NCI-H69 (cell line): ENCODE results near the gene GNPTAB.
A peak's percentile ranks its signal among the peaks of the same experiment; 100 is the strongest.

Experiments
- DNase-seq: peaks from one replicate; lab custom pipeline; 2025; lab: John Stamatoyannopoulos, UW

The GNPTAB gene

GRCh38 chr12:101772012-101772775, 58.6 kb downstream of the GNPTAB start:
- DNase-seq, result no peak

GRCh38 chr12:101769865-101770264, 60.9 kb downstream of the GNPTAB start:
- DNase-seq, result peak; percentile 29

- no peak for DNase-seq
Observed at GRCh38 chr12:101768781-101769180, 62.0 kb downstream of the GNPTAB start.

GRCh38 chr12:101767537-101767936, 63.2 kb downstream of the GNPTAB start:
- DNase-seq, result no peak

GRCh38 chr12:101764051-101764792, 66.5 kb downstream of the GNPTAB start:
- DNase-seq, result no peak

GRCh38 chr12:101763246-101763931, 67.4 kb downstream of the GNPTAB start:
- DNase-seq, result no peak

GRCh38 chr12:101761781-101762180, 69.0 kb downstream of the GNPTAB start:
- DNase-seq, result no peak

- DNase-seq, result no peak
Observed at GRCh38 chr12:101761350-101761749, 69.4 kb downstream of the GNPTAB start.

- DNase-seq, result peak; percentile 60
Observed at GRCh38 chr12:101759396-101760047, 71.2 kb downstream of the GNPTAB start.

GRCh38 chr12:101750152-101750551, 80.6 kb downstream of the GNPTAB start:
- DNase-seq, result no peak

- DNase-seq, result no peak
Observed at GRCh38 chr12:101749657-101750056, 81.1 kb downstream of the GNPTAB start.

GRCh38 chr12:101748907-101749306, 81.9 kb downstream of the GNPTAB start:
- DNase-seq, result no peak

GRCh38 chr12:101747697-101748096, 83.1 kb downstream of the GNPTAB start:
- DNase-seq, result no peak

GRCh38 chr12:101746661-101747060, 84.1 kb downstream of the GNPTAB start:
- DNase-seq, result no peak

- DNase-seq, result peak; percentile 15
Observed at GRCh38 chr12:101746196-101746595, 84.6 kb downstream of the GNPTAB start.

GRCh38 chr12:101745481-101745880, 85.3 kb downstream of the GNPTAB start:
- DNase-seq, result peak; percentile 8

- DNase-seq, result no peak
Observed at GRCh38 chr12:101743724-101744472, 86.9 kb downstream of the GNPTAB start.

GRCh38 chr12:101743242-101743641, 87.5 kb downstream of the GNPTAB start:
- DNase-seq, result no peak

- no peak for DNase-seq
Observed at GRCh38 chr12:101740980-101741379, 89.8 kb downstream of the GNPTAB start.

- DNase-seq, result no peak
Observed at GRCh38 chr12:101740566-101740965, 90.2 kb downstream of the GNPTAB start.

- DNase-seq, result no peak
Observed at GRCh38 chr12:101738920-101739665, 91.7 kb downstream of the GNPTAB start, which contains the start of gene SYCP3. Gene SYCP3, minus strand, starts transcription at chr12:101739462. Its CDS starts 1,527 bp downstream, at chr12:101737935.
